AG20443 (cell line): ENCODE measurements around the gene HTATIP2.
A peak's percentile ranks its signal among the peaks of the same experiment; 100 is the strongest.
"Not testable (repeated sequence)": the region's sequence is repeated elsewhere in the genome, so short reads cannot be mapped to it uniquely, and the experiment has no call there.

ENCODE experiments used
- DNase-seq: peaks from one replicate; pipeline ENCODE4 v3.0.0; 2012; ENCODE audit warnings: low spot score, mixed read lengths

The HTATIP2 gene

GRCh38 chr11:20363500-20364340, at the start of gene HTATIP2:
Gene HTATIP2 (plus strand): TSS chr11:20363714. CDS start chr11:20364238, 524 bp downstream.
- DNase-seq = peak; percentile 84

GRCh38 chr11:20315800-20316199, 47.7 kb upstream of the HTATIP2 start:
- no peak for DNase-seq

- DNase-seq = no peak
Observed at GRCh38 chr11:20321177-20321576, 42.3 kb upstream of the HTATIP2 start.

- no peak for DNase-seq
Observed at GRCh38 chr11:20327377-20327935, 36.1 kb upstream of the HTATIP2 start.

- DNase-seq = no peak
Observed at GRCh38 chr11:20336056-20336455, 27.5 kb upstream of the HTATIP2 start.

- peak; percentile 23 for DNase-seq
Observed at GRCh38 chr11:20337526-20338154, 25.9 kb upstream of the HTATIP2 start.

- no peak for DNase-seq
Observed at GRCh38 chr11:20342347-20343141, 21.0 kb upstream of the HTATIP2 start.

GRCh38 chr11:20351136-20351535, 12.4 kb upstream of the HTATIP2 start:
- DNase-seq = no peak

GRCh38 chr11:20351751-20352262, 11.7 kb upstream of the HTATIP2 start:
- DNase-seq = no peak

- peak; percentile 69 for DNase-seq
Observed at GRCh38 chr11:20353829-20354434, 9.6 kb upstream of the HTATIP2 start.

GRCh38 chr11:20355221-20356219, 8.0 kb upstream of the HTATIP2 start:
- DNase-seq = peak; percentile 62

GRCh38 chr11:20357150-20357549, 6.4 kb upstream of the HTATIP2 start:
- no peak for DNase-seq

GRCh38 chr11:20360650-20361049, 2.9 kb upstream of the HTATIP2 start:
- DNase-seq = no peak

GRCh38 chr11:20362481-20362880, 1.0 kb upstream of the HTATIP2 start:
- DNase-seq = no peak

GRCh38 chr11:20363149-20363499, 390 bp upstream of the HTATIP2 start:
- no peak for DNase-seq

- DNase-seq = no peak
Observed at GRCh38 chr11:20364341-20364792, 853 bp downstream of the HTATIP2 start.

GRCh38 chr11:20365465-20365864, 2.0 kb downstream of the HTATIP2 start:
- not testable (repeated sequence) for DNase-seq

GRCh38 chr11:20367313-20367948, 3.9 kb downstream of the HTATIP2 start:
- DNase-seq = peak; percentile 92

- no peak for DNase-seq
Observed at GRCh38 chr11:20368438-20368837, 4.9 kb downstream of the HTATIP2 start.

GRCh38 chr11:20369826-20370225, 6.3 kb downstream of the HTATIP2 start:
- DNase-seq = no peak
